ENCODE measurements around the gene GAS2L3. TPM values are rescaled to one million over a fixed set of nuclear protein-coding genes. Genes with fewer than 3 reads are reported as not detected.

Gene GAS2L3
- total RNA-seq, 1 donor from 2014 or later = 5.2 TPM

GRCh38 chr12:100668945-100669536 is 95.6 kb downstream of the GAS2L3 start:
- Mint-ChIP-seq H3K9me3 (ENCODE audit: unreplicated experiment) (no peaks in the 10 kb centered on the region), H3K4me1 (ENCODE audit: low read depth, unreplicated experiment) (peaks cover 7% of the 10 kb centered on the region), H3K4me3 (ENCODE audit: unreplicated experiment) (no peak overlapping the region), H3K27me3 (ENCODE audit: low read depth, unreplicated experiment) (no peaks in the 10 kb centered on the region), H3K27ac (ENCODE audit: unreplicated experiment) (no peak overlapping the region), H3K36me3 (ENCODE audit: low read depth, unreplicated experiment) (no peaks in the 10 kb centered on the region)
- H3K4me3 ChIP-seq (ENCODE audit: insufficient read depth, low read depth, low read length) = no peak overlapping the region
- H3K9ac ChIP-seq (ENCODE audit: low read length) = no peak overlapping the region
- DNase-seq (ENCODE audit: low read depth) (peak; percentile 27), FAIRE-seq (no peak)
- no peaks in the 10 kb centered on the region for H3K9me3 ChIP-seq (ENCODE audit: insufficient read depth, low read depth, low read length)
- no peak overlapping the region for H3K4me2 ChIP-seq (ENCODE audit: low read length)
- no peak overlapping the region for H3K27ac ChIP-seq (ENCODE audit: low read depth, low read length)
- H3K4me1 ChIP-seq (ENCODE audit: insufficient read depth, low read length) = no peaks in the 10 kb centered on the region
- H3K79me2 ChIP-seq (ENCODE audit: insufficient read depth, low read length) = no peaks in the 10 kb centered on the region
- peaks cover 4% of the 10 kb centered on the region for H3K27me3 ChIP-seq (ENCODE audit: insufficient read depth, low read length)
- H2AFZ ChIP-seq (ENCODE audit: low read depth, low read length) = no peak overlapping the region
- TF ChIP-seq CTCF (IDR thresholded peaks at IDR 0.05; ENCODE audit: insufficient read depth, low read depth, low read length) (peak; percentile 94), EZH2 (IDR thresholded peaks at IDR 0.05; ENCODE audit: insufficient read depth, low read length) (no peak)
- no peaks in the 10 kb centered on the region for H3K36me3 ChIP-seq (ENCODE audit: insufficient read depth, low read length)
- no peaks in the 10 kb centered on the region for H4K20me1 ChIP-seq (ENCODE audit: insufficient read depth, low read length)

GRCh38 chr12:100669922-100670321 is 96.4 kb downstream of the GAS2L3 start:
- Histone ChIP-seq H3K4me2 (ENCODE audit: low read length) (no peak overlapping the region), H3K79me2 (ENCODE audit: insufficient read depth, low read length) (no peaks in the 10 kb centered on the region), H4K20me1 (ENCODE audit: insufficient read depth, low read length) (no peaks in the 10 kb centered on the region), H3K27me3 (ENCODE audit: insufficient read depth, low read length) (peaks cover 4% of the 10 kb centered on the region), H3K9me3 (ENCODE audit: insufficient read depth, low read depth, low read length) (no peaks in the 10 kb centered on the region), H3K9ac (ENCODE audit: low read length) (no peak overlapping the region), H3K36me3 (ENCODE audit: insufficient read depth, low read length) (no peaks in the 10 kb centered on the region), H2AFZ (ENCODE audit: low read depth, low read length) (no peak overlapping the region), H3K27ac (ENCODE audit: low read depth, low read length) (no peak overlapping the region), H3K4me1 (ENCODE audit: insufficient read depth, low read length) (no peaks in the 10 kb centered on the region), H3K4me3 (ENCODE audit: insufficient read depth, low read depth, low read length) (no peak overlapping the region)
- Mint-ChIP-seq H3K27ac (ENCODE audit: unreplicated experiment) (no peak overlapping the region), H3K4me1 (ENCODE audit: low read depth, unreplicated experiment) (peaks cover 7% of the 10 kb centered on the region), H3K4me3 (ENCODE audit: unreplicated experiment) (no peak overlapping the region), H3K27me3 (ENCODE audit: low read depth, unreplicated experiment) (no peaks in the 10 kb centered on the region), H3K36me3 (ENCODE audit: low read depth, unreplicated experiment) (no peaks in the 10 kb centered on the region), H3K9me3 (ENCODE audit: unreplicated experiment) (no peaks in the 10 kb centered on the region)
- DNase-seq (ENCODE audit: low read depth) (no peak), FAIRE-seq (no peak)
- TF ChIP-seq CTCF (IDR thresholded peaks at IDR 0.05; ENCODE audit: insufficient read depth, low read depth, low read length) (no peak), EZH2 (IDR thresholded peaks at IDR 0.05; ENCODE audit: insufficient read depth, low read length) (no peak)

GRCh38 chr12:100671396-100672074 is 98.1 kb downstream of the GAS2L3 start:
- Histone ChIP-seq H2AFZ (ENCODE audit: low read depth, low read length) (no peak overlapping the region), H3K27me3 (ENCODE audit: insufficient read depth, low read length) (peaks cover 4% of the 10 kb centered on the region), H3K79me2 (ENCODE audit: insufficient read depth, low read length) (no peaks in the 10 kb centered on the region), H3K9ac (ENCODE audit: low read length) (no peak overlapping the region), H3K4me1 (ENCODE audit: insufficient read depth, low read length) (no peaks in the 10 kb centered on the region), H3K36me3 (ENCODE audit: insufficient read depth, low read length) (no peaks in the 10 kb centered on the region), H4K20me1 (ENCODE audit: insufficient read depth, low read length) (no peaks in the 10 kb centered on the region), H3K4me3 (ENCODE audit: insufficient read depth, low read depth, low read length) (no peak overlapping the region), H3K27ac (ENCODE audit: low read depth, low read length) (no peak overlapping the region), H3K9me3 (ENCODE audit: insufficient read depth, low read depth, low read length) (no peaks in the 10 kb centered on the region), H3K4me2 (ENCODE audit: low read length) (no peak overlapping the region)
- TF ChIP-seq EZH2 (IDR thresholded peaks at IDR 0.05; ENCODE audit: insufficient read depth, low read length) (no peak), CTCF (IDR thresholded peaks at IDR 0.05; ENCODE audit: insufficient read depth, low read depth, low read length) (no peak)
- DNase-seq (ENCODE audit: low read depth) (no peak), FAIRE-seq (no peak)
- no peak overlapping the region for H3K27ac Mint-ChIP-seq (ENCODE audit: unreplicated experiment)
- peaks cover 5% of the 10 kb centered on the region for H3K9me3 Mint-ChIP-seq (ENCODE audit: unreplicated experiment)
- H3K36me3 Mint-ChIP-seq (ENCODE audit: low read depth, unreplicated experiment) = no peaks in the 10 kb centered on the region
- peaks cover 10% of the 10 kb centered on the region for H3K4me1 Mint-ChIP-seq (ENCODE audit: low read depth, unreplicated experiment)
- no peak overlapping the region for H3K4me3 Mint-ChIP-seq (ENCODE audit: unreplicated experiment)
- no peaks in the 10 kb centered on the region for H3K27me3 Mint-ChIP-seq (ENCODE audit: low read depth, unreplicated experiment)
